Keratinocyte (primary cell): ENCODE data around the gene NFKBIZ.

ENCODE experiments used
- EZH2 ChIP-seq: IDR thresholded peaks from one replicate; pipeline ENCODE4 v1.6.1; 2012; ENCODE audit warnings: inconsistent platforms, mild to moderate bottlenecking, low read length, moderate library complexity
- TF ChIP-seq, protein P1 (sequence below), 3 experiments: IDR thresholded peaks in 1 of 3; conservative IDR thresholded peaks in 1 of 3; optimal IDR thresholded peaks in 1 of 3; 2 replicates in 2 of 3; 3 replicates in 1 of 3; pipeline versions ENCODE3 to v1.5.1; 2011; ENCODE audit warnings: low read length in 3 of 3, mild to moderate bottlenecking in 3 of 3, moderate library complexity in 2 of 3, control low read depth in 1 of 3, inconsistent platforms in 1 of 3; ENCODE audit not compliant: insufficient read depth in 2 of 3; ENCODE audit errors: extremely low read depth in 1 of 3

- TF ChIP-seq, protein P1, sequence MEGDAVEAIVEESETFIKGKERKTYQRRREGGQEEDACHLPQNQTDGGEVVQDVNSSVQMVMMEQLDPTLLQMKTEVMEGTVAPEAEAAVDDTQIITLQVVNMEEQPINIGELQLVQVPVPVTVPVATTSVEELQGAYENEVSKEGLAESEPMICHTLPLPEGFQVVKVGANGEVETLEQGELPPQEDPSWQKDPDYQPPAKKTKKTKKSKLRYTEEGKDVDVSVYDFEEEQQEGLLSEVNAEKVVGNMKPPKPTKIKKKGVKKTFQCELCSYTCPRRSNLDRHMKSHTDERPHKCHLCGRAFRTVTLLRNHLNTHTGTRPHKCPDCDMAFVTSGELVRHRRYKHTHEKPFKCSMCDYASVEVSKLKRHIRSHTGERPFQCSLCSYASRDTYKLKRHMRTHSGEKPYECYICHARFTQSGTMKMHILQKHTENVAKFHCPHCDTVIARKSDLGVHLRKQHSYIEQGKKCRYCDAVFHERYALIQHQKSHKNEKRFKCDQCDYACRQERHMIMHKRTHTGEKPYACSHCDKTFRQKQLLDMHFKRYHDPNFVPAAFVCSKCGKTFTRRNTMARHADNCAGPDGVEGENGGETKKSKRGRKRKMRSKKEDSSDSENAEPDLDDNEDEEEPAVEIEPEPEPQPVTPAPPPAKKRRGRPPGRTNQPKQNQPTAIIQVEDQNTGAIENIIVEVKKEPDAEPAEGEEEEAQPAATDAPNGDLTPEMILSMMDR (optimal IDR thresholded peaks at IDR 0.05 in 1 of 3, IDR thresholded peaks at IDR 0.05 in 1 of 3, conservative IDR thresholded peaks at IDR 0.05 in 1 of 3; ENCODE audit: extremely low read depth in 1 of 3, insufficient read depth in 2 of 3, low read length in 3 of 3), result no peak
- no peak for TF ChIP-seq EZH2
Observed at GRCh38 chr3:101884776-101885175, 35.5 kb downstream of the NFKBIZ start.
